Lower leg skin (tissue), 4 donors: ENCODE results near the gene ZG16. TPM values are rescaled to one million over a fixed set of nuclear protein-coding genes. Genes with fewer than 3 reads are reported as not detected.

Source experiments
- DNase-seq, 2 donors: peaks; one replicate each; pipeline ENCODE4 v3.0.0-alpha.2; 2019; ENCODE audit warnings: low spot score in 2 of 2
- H3K4me3 ChIP-seq: fragments of 200-600 bp; sonication (generic); 2 replicates; pipeline ENCODE4 v1.5.1; 2017; ENCODE audit warnings: mild to moderate bottlenecking, low read depth; ENCODE audit not compliant: poor library complexity, severe bottlenecking
- POLR2A ChIP-seq, 2 donors: fragments of 450-650 bp; IDR thresholded peaks; one replicate each; pipeline ENCODE4 v1.6.1; 2016 to 2017; ENCODE audit warnings: antibody characterized with exemption in 2 of 2, mild to moderate bottlenecking in 1 of 2, moderate library complexity in 1 of 2
- WGBS, 2 donors: methylation state at CpG; one replicate each; pipeline ENCODE4 v1.1.5; 2018; 5-methylcytosine and 5-hydroxymethylcytosine counted together
- intact Hi-C: fragments of 100-400 bp; cut with DNase I; formaldehyde crosslinking; loops from one replicate; pipeline ENCODE4 v1.15.0; 2023; ENCODE audit warnings: low total_unique reads
- total RNA-seq, 4 donors: library from RNA; depleted of rRNA; stranded (reverse); fragments of >200 nt; gene quantifications; one replicate each; pipeline ENCODE4 v1.1.0, GENCODE V29; 2016
- TF ChIP-seq, protein P1 (sequence below), 3 donors: fragments of 450-650 bp; IDR thresholded peaks; one replicate each; pipeline ENCODE4 v1.5.1; 2016; ENCODE audit warnings: antibody characterized with exemption in 3 of 3, mild to moderate bottlenecking in 3 of 3, moderate library complexity in 2 of 3

Gene ZG16
- total RNA-seq, 4 donors from 2014 or later = not detected

DNA sequence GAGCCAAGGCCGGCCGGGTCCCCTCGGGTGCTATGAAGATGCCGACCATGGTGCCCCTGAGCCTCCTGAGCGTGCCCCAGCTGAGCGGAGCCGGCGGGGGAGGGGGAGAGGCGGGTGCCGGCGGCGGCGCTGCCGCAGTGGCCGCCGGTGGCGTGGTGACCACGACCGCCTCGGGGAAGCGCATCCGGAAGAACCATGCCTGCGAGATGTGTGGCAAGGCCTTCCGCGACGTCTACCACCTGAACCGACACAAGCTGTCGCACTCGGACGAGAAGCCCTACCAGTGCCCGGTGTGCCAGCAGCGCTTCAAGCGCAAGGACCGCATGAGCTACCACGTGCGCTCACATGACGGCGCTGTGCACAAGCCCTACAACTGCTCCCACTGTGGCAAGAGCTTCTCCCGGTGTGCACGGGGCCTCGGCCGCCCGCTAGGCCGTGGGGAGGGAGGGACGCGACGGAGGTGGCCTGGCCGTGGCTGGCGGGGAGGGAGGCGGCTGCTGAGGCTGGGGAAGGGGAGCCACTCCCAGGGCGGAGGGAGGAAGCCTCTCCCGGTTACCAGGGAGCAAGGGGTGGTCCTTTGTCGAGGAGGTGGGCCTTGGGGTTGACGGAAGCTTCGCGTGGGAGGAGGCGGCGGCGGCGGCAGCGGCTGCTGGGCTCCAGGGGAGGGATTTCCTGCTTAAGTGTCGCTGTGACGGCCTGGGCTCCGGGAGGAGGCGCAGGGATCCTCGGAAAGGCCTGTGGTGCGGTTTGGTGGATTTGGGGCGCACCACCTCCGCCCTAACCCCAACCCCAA lies 29.6 kb downstream of the ZG16 start:
- intact Hi-C loops = no loop called here
- WGBS, 2 donors = 0 to 1% methylated on average over 40 to 58 of the region's 69 CpGs
- no peak for TF ChIP-seq POLR2A (IDR thresholded peaks at IDR 0.05)
- TF ChIP-seq, protein P1, sequence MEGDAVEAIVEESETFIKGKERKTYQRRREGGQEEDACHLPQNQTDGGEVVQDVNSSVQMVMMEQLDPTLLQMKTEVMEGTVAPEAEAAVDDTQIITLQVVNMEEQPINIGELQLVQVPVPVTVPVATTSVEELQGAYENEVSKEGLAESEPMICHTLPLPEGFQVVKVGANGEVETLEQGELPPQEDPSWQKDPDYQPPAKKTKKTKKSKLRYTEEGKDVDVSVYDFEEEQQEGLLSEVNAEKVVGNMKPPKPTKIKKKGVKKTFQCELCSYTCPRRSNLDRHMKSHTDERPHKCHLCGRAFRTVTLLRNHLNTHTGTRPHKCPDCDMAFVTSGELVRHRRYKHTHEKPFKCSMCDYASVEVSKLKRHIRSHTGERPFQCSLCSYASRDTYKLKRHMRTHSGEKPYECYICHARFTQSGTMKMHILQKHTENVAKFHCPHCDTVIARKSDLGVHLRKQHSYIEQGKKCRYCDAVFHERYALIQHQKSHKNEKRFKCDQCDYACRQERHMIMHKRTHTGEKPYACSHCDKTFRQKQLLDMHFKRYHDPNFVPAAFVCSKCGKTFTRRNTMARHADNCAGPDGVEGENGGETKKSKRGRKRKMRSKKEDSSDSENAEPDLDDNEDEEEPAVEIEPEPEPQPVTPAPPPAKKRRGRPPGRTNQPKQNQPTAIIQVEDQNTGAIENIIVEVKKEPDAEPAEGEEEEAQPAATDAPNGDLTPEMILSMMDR (IDR thresholded peaks at IDR 0.05) = no peak
- peak overlapping the region; percentile 25 for H3K4me3 ChIP-seq
- peak; percentile 90 to 98 for DNase-seq

DNA sequence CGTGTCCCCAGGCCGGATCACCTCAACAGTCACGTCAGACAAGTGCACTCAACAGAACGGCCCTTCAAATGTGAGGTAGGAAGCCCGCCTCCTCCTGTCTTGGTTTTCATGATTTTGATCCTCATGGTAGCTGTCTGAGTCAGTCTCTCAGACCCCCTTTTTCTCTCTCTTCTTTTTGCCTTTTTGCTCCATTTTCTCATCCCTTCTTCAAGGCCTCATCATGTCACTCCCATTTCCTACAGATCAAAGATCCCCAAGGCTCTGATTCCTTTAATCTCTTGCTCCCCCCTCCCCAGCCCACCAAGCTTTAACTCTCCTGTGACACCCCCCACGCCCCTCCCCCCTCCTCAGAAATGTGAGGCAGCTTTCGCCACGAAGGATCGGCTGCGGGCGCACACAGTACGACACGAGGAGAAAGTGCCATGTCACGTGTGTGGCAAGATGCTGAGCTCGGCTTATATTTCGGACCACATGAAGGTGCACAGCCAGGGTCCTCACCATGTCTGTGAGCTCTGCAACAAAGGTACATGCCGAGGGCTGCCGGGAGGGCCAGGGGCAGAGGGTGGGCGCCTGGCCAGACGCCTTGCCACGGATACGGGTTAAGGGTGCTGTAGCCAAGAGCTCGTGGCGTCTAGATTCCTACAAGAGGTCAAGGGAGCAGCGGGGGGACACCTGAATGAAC lies 30.3 kb downstream of the ZG16 start:
- WGBS, 2 donors = 40 to 42% methylated on average over 25 of the region's 25 CpGs
- no peak for TF ChIP-seq POLR2A (IDR thresholded peaks at IDR 0.05)
- TF ChIP-seq, protein P1 (IDR thresholded peaks at IDR 0.05) = no peak
- no peak overlapping the region for H3K4me3 ChIP-seq
- no peak for DNase-seq
- intact Hi-C loops = no loop called here

DNA sequence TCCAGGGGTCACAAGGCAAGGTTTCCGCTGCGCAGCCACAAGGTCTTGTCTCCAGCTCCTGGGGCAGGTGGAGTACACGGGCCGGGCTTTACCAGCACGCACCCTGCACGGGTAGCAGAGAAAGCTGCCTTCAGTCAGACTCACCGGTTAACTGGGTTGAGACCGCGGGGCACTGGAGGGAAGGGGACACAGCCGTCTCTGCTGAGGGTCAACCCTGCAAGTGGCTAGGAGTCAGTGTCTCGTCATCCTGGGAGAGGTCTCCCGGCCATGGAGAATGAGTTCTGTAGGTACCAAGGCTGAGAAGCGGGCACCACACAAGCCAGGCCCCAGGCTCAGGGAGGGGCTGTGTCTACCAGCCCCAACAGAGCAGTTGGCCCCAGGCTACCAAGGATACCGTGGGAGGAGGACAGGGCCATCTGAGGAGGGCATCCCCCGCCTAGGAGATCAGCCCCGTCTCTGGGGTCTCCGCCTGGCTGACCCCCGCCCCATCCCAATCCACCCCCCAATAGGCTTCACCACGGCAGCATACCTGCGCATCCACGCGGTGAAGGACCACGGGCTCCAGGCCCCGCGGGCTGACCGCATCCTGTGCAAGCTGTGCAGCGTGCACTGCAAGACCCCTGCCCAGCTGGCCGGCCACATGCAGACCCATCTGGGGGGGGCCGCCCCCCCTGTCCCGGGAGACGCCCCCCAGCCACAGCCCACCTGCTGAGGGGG lies 31.1 kb downstream of the ZG16 start:
- intact Hi-C loops = no loop called here
- no peak overlapping the region for H3K4me3 ChIP-seq
- TF ChIP-seq POLR2A (IDR thresholded peaks at IDR 0.05) = no peak
- TF ChIP-seq, protein P1 (IDR thresholded peaks at IDR 0.05) = no peak
- WGBS, 2 donors = 74 to 78% methylated on average over 22 to 26 of the region's 31 CpGs
- DNase-seq = no peak

DNA sequence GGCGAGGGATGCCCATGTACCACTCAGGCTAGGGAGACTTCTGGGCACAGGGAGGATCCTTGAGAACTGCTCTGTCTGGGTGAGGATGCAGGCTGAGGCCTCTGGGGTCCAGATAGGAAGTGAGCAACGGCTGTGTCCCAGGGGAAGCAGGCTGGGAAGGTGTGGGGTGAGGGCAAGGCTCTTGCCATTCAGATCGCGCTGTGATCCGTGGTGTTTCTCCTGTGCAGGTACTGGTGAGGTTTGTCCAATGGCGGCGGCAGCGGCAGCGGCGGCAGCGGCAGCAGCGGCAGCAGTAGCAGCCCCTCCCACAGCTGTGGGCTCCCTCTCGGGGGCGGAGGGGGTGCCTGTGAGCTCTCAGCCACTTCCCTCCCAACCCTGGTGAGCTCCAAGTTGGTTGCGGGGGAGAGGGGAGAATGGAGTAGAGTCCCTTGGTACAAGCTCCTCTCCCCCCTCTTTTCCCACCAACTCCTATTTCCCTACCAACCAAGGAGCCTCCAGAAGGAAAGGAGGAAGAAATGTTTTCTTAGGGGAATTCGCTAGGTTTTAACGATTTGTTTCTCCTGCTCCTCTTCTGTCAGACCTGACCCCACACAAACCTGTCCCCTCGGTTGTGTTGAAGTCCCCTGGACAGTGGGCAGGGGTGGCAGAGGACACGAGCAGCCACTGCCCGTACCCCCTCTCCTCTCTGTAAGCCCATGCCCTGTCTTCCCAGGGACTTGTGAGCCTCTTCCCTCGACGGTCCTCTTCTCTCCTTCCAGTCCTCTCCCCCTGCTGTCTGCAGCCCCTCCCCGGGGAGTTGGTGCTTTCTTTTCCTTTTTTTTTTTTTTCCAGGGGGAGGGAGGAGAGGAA lies 32.0 kb downstream of the ZG16 start:
- intact Hi-C loops = no loop called here
- WGBS, 2 donors = 61 to 70% methylated on average over 23 of the region's 23 CpGs
- TF ChIP-seq POLR2A (IDR thresholded peaks at IDR 0.05) = no peak
- TF ChIP-seq, protein P1 (IDR thresholded peaks at IDR 0.05) = no peak
- DNase-seq = no peak
- no peak overlapping the region for H3K4me3 ChIP-seq

DNA sequence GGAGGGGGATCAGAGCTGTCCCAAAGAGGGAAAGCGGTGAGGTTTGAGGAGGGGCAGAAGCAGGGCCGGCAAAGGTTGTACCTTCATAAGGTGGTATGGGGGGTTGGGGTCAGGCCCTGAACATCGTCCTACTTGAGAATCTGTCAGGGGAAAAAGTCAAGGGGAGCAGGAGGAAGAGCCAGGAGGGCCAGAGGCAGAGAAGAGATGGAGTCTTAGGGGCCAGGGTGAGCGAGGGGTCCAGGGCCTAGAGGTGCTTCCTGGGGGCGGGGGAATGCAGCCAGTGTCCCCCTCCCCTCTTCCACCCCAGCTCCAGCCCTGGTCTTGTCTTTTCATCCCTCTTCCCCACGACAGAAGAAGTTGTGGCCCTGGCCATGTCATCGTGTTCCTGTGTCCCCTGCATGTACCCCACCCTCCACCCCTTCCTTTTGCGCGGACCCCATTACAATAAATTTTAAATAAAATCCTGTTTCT lies 32.7 kb downstream of the ZG16 start:
- TF ChIP-seq, protein P1 (IDR thresholded peaks at IDR 0.05) = no peak
- TF ChIP-seq POLR2A (IDR thresholded peaks at IDR 0.05) = no peak
- WGBS, 2 donors = 41 to 45% methylated on average over 9 of the region's 9 CpGs
- H3K4me3 ChIP-seq = no peak overlapping the region
- intact Hi-C loops = no loop called here
- no peak for DNase-seq
